Astrocyte (in vitro differentiated cells and primary cell): Measurements from ENCODE around the gene TMEM270. TPM values are rescaled to one million over a fixed set of nuclear protein-coding genes. Genes with fewer than 3 reads are reported as not detected.
"Not testable (repeated sequence)": the region's sequence is repeated elsewhere in the genome, so short reads cannot be mapped to it uniquely, and the experiment has no call there.

Source experiments
- DNase-seq: peaks from one replicate; pipeline ENCODE4 v3.0.0-alpha.2; 2010; ENCODE audit warnings: low read depth
- FAIRE-seq: peaks from 2 replicates; lab custom pipeline; 2011; peaks lifted over from hg19 to GRCh38; lab: Jason Lieb, UNC
- H2AFZ ChIP-seq: 2 replicates; pipeline ENCODE4 v1.6.0; 2012; ENCODE audit warnings: low read depth, low read length, inconsistent platforms
- H3K27ac ChIP-seq: 2 replicates; pipeline ENCODE4 v1.5.1; 2011; ENCODE audit warnings: low read depth, low read length, inconsistent platforms
- H3K27me3 ChIP-seq: 2 replicates; pipeline ENCODE4 v1.6.0; 2011; ENCODE audit warnings: low read length, inconsistent platforms; ENCODE audit not compliant: insufficient read depth
- H3K36me3 ChIP-seq: 2 replicates; pipeline ENCODE4 v1.5.1; 2011; ENCODE audit warnings: low read length, inconsistent platforms; ENCODE audit not compliant: insufficient read depth
- H3K4me1 ChIP-seq: 2 replicates; pipeline ENCODE4 v1.5.1; 2011; ENCODE audit warnings: low read length, inconsistent platforms; ENCODE audit not compliant: insufficient read depth
- H3K4me2 ChIP-seq: 2 replicates; pipeline ENCODE4 v1.6.0; 2012; ENCODE audit warnings: low read length, inconsistent platforms
- H3K4me3 ChIP-seq: 2 replicates; pipeline ENCODE4 v1.5.1; 2011; ENCODE audit warnings: low read depth, mild to moderate bottlenecking, low read length, inconsistent platforms; ENCODE audit not compliant: insufficient read depth
- H3K79me2 ChIP-seq: 2 replicates; pipeline ENCODE4 v1.6.0; 2012; ENCODE audit warnings: mild to moderate bottlenecking, low read length, inconsistent platforms; ENCODE audit not compliant: insufficient read depth
- H3K9ac ChIP-seq: 2 replicates; pipeline ENCODE4 v1.6.0; 2012; ENCODE audit warnings: mild to moderate bottlenecking, low read length, inconsistent platforms
- H3K9me3 ChIP-seq: 2 replicates; pipeline ENCODE4 v1.5.1; 2012; ENCODE audit warnings: low read depth, mild to moderate bottlenecking, low read length, inconsistent platforms; ENCODE audit not compliant: insufficient read depth
- H4K20me1 ChIP-seq: 2 replicates; pipeline ENCODE4 v1.6.0; 2012; ENCODE audit warnings: low read length, inconsistent platforms; ENCODE audit not compliant: insufficient read depth
- H3K27ac Mint-ChIP-seq: one replicate; pipeline ENCODE4 v1.8.0; 2021; ENCODE audit warnings: mild to moderate bottlenecking, mixed read lengths; ENCODE audit not compliant: unreplicated experiment
- H3K27me3 Mint-ChIP-seq: one replicate; pipeline ENCODE4 v1.8.0; 2021; ENCODE audit warnings: low read depth, mixed read lengths; ENCODE audit not compliant: unreplicated experiment
- H3K36me3 Mint-ChIP-seq: one replicate; pipeline ENCODE4 v1.8.0; 2021; ENCODE audit warnings: low read depth, mixed read lengths; ENCODE audit not compliant: unreplicated experiment
- H3K4me1 Mint-ChIP-seq: one replicate; pipeline ENCODE4 v1.8.0; 2021; ENCODE audit warnings: low read depth, mixed read lengths; ENCODE audit not compliant: unreplicated experiment
- H3K4me3 Mint-ChIP-seq: one replicate; pipeline ENCODE4 v1.8.0; 2021; ENCODE audit warnings: mild to moderate bottlenecking, moderate library complexity, mixed read lengths; ENCODE audit not compliant: unreplicated experiment
- H3K9me3 Mint-ChIP-seq: one replicate; pipeline ENCODE4 v1.8.0; 2021; ENCODE audit warnings: mild to moderate bottlenecking, mixed read lengths; ENCODE audit not compliant: unreplicated experiment
- CTCF ChIP-seq: IDR thresholded peaks from 2 replicates; pipeline ENCODE4 v1.5.1; 2011; ENCODE audit warnings: low read depth, mild to moderate bottlenecking, inconsistent platforms, low read length, moderate library complexity; ENCODE audit not compliant: insufficient read depth
- EZH2 ChIP-seq: IDR thresholded peaks from 2 replicates; pipeline ENCODE4 v1.6.1; 2012; ENCODE audit warnings: mild to moderate bottlenecking, low read length, inconsistent platforms; ENCODE audit not compliant: insufficient read depth
- total RNA-seq: library from RNA; stranded (reverse); gene quantifications from 2 replicates; pipeline ENCODE4 v1.2.1, GENCODE V29; 2021

Gene TMEM270
- total RNA-seq, 1 donor from 2014 or later: not detected

- no peak overlapping the region for H3K4me2 ChIP-seq
- no peak overlapping the region for H3K4me3 ChIP-seq
- H3K9me3 ChIP-seq: no peaks in the 10 kb centered on the region
- Mint-ChIP-seq H3K27ac (no peak overlapping the region), H3K4me1 (peaks cover 11% of the 10 kb centered on the region), H3K36me3 (peaks cover 3% of the 10 kb centered on the region), H3K4me3 (no peak overlapping the region), H3K27me3 (peaks cover 33% of the 10 kb centered on the region), H3K9me3 (no peaks in the 10 kb centered on the region)
- no peak for TF ChIP-seq CTCF
- TF ChIP-seq EZH2: no peak
- H2AFZ ChIP-seq: no peak overlapping the region
- peaks cover 9% of the 10 kb centered on the region for H3K27me3 ChIP-seq
- H3K79me2 ChIP-seq: no peaks in the 10 kb centered on the region
- no peak overlapping the region for H3K9ac ChIP-seq
- no peak overlapping the region for H3K27ac ChIP-seq
- no peaks in the 10 kb centered on the region for H3K36me3 ChIP-seq
- FAIRE-seq: no peak
- no peak for DNase-seq
- no peaks in the 10 kb centered on the region for H4K20me1 ChIP-seq
- no peaks in the 10 kb centered on the region for H3K4me1 ChIP-seq
Measured at GRCh38 chr7:73880755-73881328, 19.9 kb downstream of the TMEM270 start.

- Histone ChIP-seq H3K27me3 (peaks cover 9% of the 10 kb centered on the region), H3K4me2 (no peak overlapping the region), H3K27ac (no peak overlapping the region), H3K36me3 (no peaks in the 10 kb centered on the region), H3K9me3 (no peaks in the 10 kb centered on the region), H3K4me1 (peaks cover 6% of the 10 kb centered on the region), H3K79me2 (no peaks in the 10 kb centered on the region), H2AFZ (no peak overlapping the region), H3K9ac (no peak overlapping the region), H4K20me1 (no peaks in the 10 kb centered on the region), H3K4me3 (no peak overlapping the region)
- H3K4me3 Mint-ChIP-seq: no peak overlapping the region
- peaks cover 14% of the 10 kb centered on the region for H3K4me1 Mint-ChIP-seq
- FAIRE-seq: no peak
- DNase-seq: no peak
- TF ChIP-seq CTCF: no peak
- TF ChIP-seq EZH2: no peak
- no peaks in the 10 kb centered on the region for H3K9me3 Mint-ChIP-seq
- peaks cover 29% of the 10 kb centered on the region for H3K27me3 Mint-ChIP-seq
- H3K36me3 Mint-ChIP-seq: peaks cover 2% of the 10 kb centered on the region
- no peak overlapping the region for H3K27ac Mint-ChIP-seq
Measured at GRCh38 chr7:73881352-73882046, 20.5 kb downstream of the TMEM270 start.

GRCh38 chr7:73882047-73882402, 21.1 kb downstream of the TMEM270 start:
- Histone ChIP-seq H3K9me3 (no peaks in the 10 kb centered on the region), H4K20me1 (no peaks in the 10 kb centered on the region), H3K4me2 (no peak overlapping the region), H3K27me3 (peaks cover 9% of the 10 kb centered on the region), H3K9ac (no peak overlapping the region), H3K4me3 (no peak overlapping the region), H2AFZ (no peak overlapping the region), H3K36me3 (no peaks in the 10 kb centered on the region), H3K27ac (no peak overlapping the region), H3K79me2 (no peaks in the 10 kb centered on the region), H3K4me1 (peaks cover 12% of the 10 kb centered on the region)
- FAIRE-seq (no peak), DNase-seq (no peak)
- Mint-ChIP-seq H3K4me1 (peaks cover 14% of the 10 kb centered on the region), H3K4me3 (no peak overlapping the region), H3K36me3 (peaks cover 2% of the 10 kb centered on the region), H3K9me3 (no peaks in the 10 kb centered on the region), H3K27ac (no peak overlapping the region), H3K27me3 (peaks cover 29% of the 10 kb centered on the region)
- TF ChIP-seq CTCF (no peak), EZH2 (no peak)

GRCh38 chr7:73884867-73885422, 24.0 kb downstream of the TMEM270 start:
- not testable (repeated sequence) for H3K9ac ChIP-seq, H3K27ac Mint-ChIP-seq, H3K4me2 ChIP-seq, H3K27me3 ChIP-seq, H3K36me3 ChIP-seq, H3K79me2 ChIP-seq, H3K4me1 Mint-ChIP-seq, FAIRE-seq, H3K4me3 ChIP-seq, H3K9me3 ChIP-seq, H2AFZ ChIP-seq, H3K36me3 Mint-ChIP-seq, H3K27ac ChIP-seq, H3K9me3 Mint-ChIP-seq, H4K20me1 ChIP-seq, DNase-seq
- Mint-ChIP-seq H3K27me3 (peaks cover 25% of the 10 kb centered on the region), H3K4me3 (peak overlapping the region; percentile 40)
- H3K4me1 ChIP-seq: peaks cover 14% of the 10 kb centered on the region
